ENCODE results near the gene SPRYD7.
"Not testable (repeated sequence)": the region's sequence is repeated elsewhere in the genome, so short reads cannot be mapped to it uniquely, and the experiment has no call there.

SPRYD7 gene

GRCh38 chr13:49932868-49933267 is 3.3 kb downstream of the SPRYD7 start:
- DNase-seq (no peak), ATAC-seq (no peak)

GRCh38 chr13:49932066-49932465 is 4.1 kb downstream of the SPRYD7 start:
- ATAC-seq = no peak
- DNase-seq = no peak

GRCh38 chr13:49927755-49928154 is 8.4 kb downstream of the SPRYD7 start:
- ATAC-seq (no peak), DNase-seq (no peak)

- DNase-seq = no peak
- ATAC-seq = no peak
Measured at GRCh38 chr13:49925881-49926418, 10.2 kb downstream of the SPRYD7 start.

- ATAC-seq = no peak
- DNase-seq = no peak
Measured at GRCh38 chr13:49922301-49922700, 13.8 kb downstream of the SPRYD7 start.

GRCh38 chr13:49920969-49921368 is 15.2 kb downstream of the SPRYD7 start:
- not testable (repeated sequence) for ATAC-seq, DNase-seq

GRCh38 chr13:49918106-49918505 is 18.0 kb downstream of the SPRYD7 start:
- not testable (repeated sequence) for ATAC-seq, DNase-seq

GRCh38 chr13:49914947-49915346 is 21.2 kb downstream of the SPRYD7 start:
- DNase-seq = no peak
- no peak for ATAC-seq

- DNase-seq (no peak), ATAC-seq (no peak)
Measured at GRCh38 chr13:49908637-49909036, 27.5 kb downstream of the SPRYD7 start.

GRCh38 chr13:49904729-49905456 is 31.2 kb downstream of the SPRYD7 start:
- no peak for ATAC-seq
- DNase-seq = no peak

- DNase-seq (no peak), ATAC-seq (no peak)
Measured at GRCh38 chr13:49898792-49899191, 37.3 kb downstream of the SPRYD7 start.

- no peak for ATAC-seq
- no peak for DNase-seq
Measured at GRCh38 chr13:49897713-49898112, 38.4 kb downstream of the SPRYD7 start.

GRCh38 chr13:49895826-49896225 is 40.3 kb downstream of the SPRYD7 start:
- DNase-seq = no peak
- ATAC-seq = no peak

- no peak for ATAC-seq
- DNase-seq = no peak
Measured at GRCh38 chr13:49893591-49893990, 42.5 kb downstream of the SPRYD7 start.

- DNase-seq (no peak), ATAC-seq (no peak)
Measured at GRCh38 chr13:49890376-49890775, 45.8 kb downstream of the SPRYD7 start.

GRCh38 chr13:49878682-49879081 is 57.5 kb downstream of the SPRYD7 start:
- DNase-seq = no peak
- ATAC-seq = no peak

GRCh38 chr13:49877629-49878218 is 58.4 kb downstream of the SPRYD7 start:
- no peak for DNase-seq
- ATAC-seq = no peak

- no peak for ATAC-seq
Measured at GRCh38 chr13:49874430-49874829, 61.7 kb downstream of the SPRYD7 start.

GRCh38 chr13:49869519-49869918 is 66.6 kb downstream of the SPRYD7 start:
- no peak for DNase-seq
- no peak for ATAC-seq

More at GRCh38 chr13:49874430-49874829, 61.7 kb downstream of the SPRYD7 start:
- DNase-seq = no peak

- DNase-seq = no peak
- no peak for ATAC-seq
Measured at GRCh38 chr13:49867834-49868233, 68.3 kb downstream of the SPRYD7 start.

GRCh38 chr13:49865218-49865617 is 70.9 kb downstream of the SPRYD7 start:
- DNase-seq = no peak
- ATAC-seq = no peak

GRCh38 chr13:49864509-49864908 is 71.6 kb downstream of the SPRYD7 start:
- no peak for DNase-seq
- ATAC-seq = no peak

All from stimulated activated naive CD8-positive, alpha-beta T cell treated with anti-CD3 and anti-CD28 coated beads, Interleukin-15, Interleukin-2, amounts not matched to agents 100 U/mL and 50 U/mL, for 24 hours (primary cell).